GM18505 (cell line): ENCODE measurements around the gene MALL.
"Not testable (repeated sequence)": the region's sequence is repeated elsewhere in the genome, so short reads cannot be mapped to it uniquely, and the experiment has no call there.

Source experiments
- ATAC-seq: cut with Tn5 transposase; IDR thresholded peaks from one replicate; pipeline ENCODE4 v1.9.1; 2021; ENCODE audit not compliant: unreplicated experiment
- POLR2A ChIP-seq: IDR thresholded peaks from 4 replicates; pipeline ENCODE4 v1.6.1; 2011; ENCODE audit warnings: borderline replicate concordance; ENCODE audit not compliant: insufficient read depth, insufficient read length; ENCODE audit errors: extremely low read depth

Gene MALL

DNA sequence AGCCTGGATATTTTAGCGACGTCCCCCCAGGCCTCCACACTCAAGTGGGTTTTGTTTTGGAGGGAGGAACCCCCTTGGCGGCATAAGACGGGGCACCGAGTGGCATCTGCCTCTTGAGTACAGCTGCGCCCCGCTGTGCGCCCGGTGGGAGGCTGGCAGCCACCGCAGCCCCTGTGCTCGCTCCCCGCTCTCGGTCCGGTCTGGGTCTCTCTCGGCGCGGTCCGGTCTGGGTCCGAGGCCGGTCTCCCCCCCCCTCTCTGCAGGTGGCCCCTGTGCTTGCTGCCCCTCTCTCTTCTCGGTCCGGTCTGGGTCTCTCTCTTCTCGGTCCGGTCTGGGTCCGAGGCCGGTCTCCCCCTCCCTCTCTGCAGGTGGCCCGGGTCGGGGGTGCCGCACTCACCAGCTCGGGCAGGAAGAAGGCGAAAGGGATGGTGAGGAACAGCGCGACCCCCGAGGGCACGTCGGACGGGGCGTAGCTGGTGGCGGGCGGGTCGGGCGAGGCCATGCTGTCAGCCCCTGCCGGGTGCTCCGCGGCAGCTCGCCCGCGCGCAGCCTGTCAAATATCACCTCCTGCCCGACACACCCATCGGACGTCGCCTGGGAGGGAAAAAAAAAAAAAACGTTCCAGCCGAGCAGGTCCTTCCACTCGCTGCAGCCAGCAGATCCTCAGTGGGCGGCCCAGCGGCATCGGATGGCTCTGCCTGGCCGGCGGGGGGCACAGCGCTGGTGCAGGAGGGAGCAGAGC, at the start of gene MALL:
TSS of gene MALL (minus strand) at position 532 of the 742 bp plus-strand sequence. CDS start at position 502, 30 bp downstream.
- TF ChIP-seq POLR2A, result no peak
- no peak for ATAC-seq

DNA sequence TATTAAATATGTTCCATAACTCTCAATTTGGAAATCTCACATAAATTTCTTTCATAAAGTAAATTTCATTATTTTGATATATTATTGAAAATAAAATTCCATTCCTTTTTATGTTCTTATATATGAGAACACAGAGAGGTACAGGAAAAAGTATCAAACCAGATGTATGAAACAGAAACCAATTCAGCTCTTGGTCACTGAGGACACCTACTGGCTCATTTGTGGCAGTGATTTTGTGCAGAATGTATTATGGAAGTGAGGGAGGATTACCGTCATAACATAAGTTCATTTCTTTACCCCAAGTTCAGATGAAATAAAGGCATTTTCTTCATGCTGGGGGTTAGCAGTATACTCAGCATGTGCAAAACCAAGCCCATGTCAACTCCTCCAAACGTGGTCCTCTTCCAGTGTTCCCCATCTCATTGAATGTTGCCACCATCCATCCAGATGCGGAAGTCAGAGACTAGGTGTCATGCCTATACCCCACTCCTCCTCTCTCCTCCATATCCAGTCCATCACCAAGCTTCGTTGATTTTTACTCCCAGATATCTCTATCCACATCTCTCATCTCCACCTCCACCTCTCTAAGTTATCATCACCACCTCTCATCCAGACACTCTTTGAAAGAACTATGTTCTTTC, 41.7 kb upstream of the MALL start:
- peak; percentile 66 for ATAC-seq
- no peak for TF ChIP-seq POLR2A

DNA sequence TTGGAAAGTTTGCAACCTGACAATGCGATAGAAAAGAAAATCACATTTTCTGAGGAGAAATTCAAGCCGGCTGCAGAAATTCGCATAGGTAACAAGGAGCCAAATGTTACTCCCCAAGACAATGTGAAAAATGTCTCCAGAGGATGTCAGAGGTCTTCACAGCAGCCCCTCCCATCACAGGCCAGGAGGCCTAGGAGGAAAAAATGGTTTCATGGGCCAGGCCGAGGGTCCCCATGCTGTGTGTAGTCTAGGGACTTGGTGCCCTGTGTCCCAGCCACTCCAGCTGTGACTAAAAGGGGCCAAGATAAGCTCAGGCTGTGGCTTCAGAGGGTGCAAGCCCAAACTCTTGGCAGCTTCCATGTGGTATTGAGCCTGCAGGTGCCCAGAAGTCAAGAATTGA, 39.2 kb upstream of the MALL start:
- not testable (repeated sequence) for ATAC-seq

DNA sequence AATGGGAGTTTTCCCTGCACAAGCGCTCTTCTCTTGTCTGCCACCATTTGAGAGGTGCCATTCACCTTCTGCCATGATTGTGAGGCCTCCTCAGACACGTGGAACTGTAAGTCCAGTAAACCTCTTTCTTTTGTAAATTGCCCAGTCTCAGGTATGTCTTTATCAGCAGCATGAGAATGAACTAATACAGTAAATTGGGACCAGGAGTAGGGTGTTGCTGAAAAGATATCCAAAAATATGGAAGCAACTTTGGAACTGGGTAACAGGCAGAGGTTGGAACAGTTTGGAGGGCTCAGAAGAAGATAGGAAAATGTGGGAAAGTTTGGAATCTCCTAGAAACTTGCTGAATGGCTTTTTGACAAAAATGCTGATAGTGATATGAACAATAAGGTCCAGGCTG, 38.6 kb upstream of the MALL start:
- ATAC-seq, result not testable (repeated sequence)

DNA sequence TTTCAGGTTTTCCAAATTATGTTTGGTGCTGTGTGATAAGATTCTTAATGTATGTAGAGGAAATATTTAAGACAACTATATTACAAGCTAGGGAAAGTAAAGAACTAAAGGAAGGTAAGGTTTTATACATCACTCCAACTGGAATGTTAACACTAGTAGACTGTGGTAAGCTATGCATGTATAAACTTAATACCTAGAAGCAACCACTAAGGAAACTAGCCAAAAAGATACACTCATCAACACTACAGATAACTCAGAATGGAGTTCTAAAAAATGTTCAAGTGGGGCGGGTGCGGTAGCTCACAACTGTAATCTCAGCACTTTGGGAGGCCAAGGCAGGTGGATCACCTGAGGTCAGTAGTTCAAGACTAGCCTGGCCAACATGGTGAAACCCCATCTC, 37.8 kb upstream of the MALL start:
- TF ChIP-seq POLR2A, result no peak
- no peak for ATAC-seq

DNA sequence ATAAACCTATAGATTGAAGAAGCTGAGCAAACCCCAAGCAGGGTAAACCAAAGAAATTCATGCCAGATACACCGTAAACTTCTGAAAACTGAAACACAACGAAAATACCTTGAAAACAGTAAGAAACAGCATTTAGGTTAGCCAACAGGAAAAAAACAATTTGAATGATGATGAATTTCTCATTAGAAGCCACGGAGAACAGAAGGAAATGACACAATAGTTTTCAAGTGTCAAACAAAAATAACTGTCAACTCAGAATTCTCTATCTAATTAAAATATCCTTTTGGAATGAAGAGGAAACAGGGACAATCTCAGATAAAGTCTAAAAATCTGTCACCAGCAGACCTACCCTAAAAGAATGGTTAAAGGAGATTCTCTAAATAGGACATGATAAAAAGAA, 37.3 kb upstream of the MALL start:
- TF ChIP-seq POLR2A, result no peak
- ATAC-seq, result no peak

DNA sequence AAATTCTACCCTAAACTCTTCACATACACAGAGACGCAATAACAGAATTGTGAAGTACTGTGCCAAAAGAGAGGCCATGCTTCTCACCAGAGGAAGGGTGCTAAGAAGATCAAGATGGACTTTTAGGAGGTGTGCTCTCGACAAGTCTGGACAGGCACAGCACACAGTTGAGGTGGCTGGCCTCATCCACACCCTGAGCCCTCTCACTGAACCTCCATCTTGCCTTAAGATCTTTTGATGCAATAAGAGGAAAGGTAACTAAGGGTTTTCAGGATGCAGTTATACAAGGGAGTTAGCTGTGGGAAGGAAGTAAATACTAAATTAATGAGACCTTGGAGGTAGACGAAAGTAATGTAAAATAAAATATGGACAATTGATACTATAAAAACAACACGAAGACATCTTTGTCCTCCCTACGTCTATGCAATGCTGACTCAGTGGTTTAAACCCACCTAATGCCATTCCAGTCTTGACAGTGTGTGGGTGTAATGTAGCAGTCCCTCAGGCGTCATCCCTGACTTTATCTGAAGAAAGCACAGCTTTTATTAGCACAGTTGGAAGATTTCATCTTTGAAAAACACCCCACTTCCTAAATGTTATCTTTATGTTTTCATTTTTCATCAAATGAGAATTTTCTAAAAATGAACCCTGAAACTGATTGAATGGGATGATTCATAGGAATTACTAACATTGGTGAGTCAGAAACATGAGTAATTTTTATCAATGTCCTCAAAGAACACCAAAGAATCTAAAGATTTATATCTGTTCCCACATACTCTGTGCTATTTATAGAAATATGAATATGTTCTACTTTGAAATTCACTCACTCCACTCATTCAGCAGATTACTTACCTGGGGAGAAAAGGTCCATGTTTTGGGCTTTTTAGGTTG, 34.0 kb upstream of the MALL start:
- TF ChIP-seq POLR2A, result no peak
- ATAC-seq, result no peak

DNA sequence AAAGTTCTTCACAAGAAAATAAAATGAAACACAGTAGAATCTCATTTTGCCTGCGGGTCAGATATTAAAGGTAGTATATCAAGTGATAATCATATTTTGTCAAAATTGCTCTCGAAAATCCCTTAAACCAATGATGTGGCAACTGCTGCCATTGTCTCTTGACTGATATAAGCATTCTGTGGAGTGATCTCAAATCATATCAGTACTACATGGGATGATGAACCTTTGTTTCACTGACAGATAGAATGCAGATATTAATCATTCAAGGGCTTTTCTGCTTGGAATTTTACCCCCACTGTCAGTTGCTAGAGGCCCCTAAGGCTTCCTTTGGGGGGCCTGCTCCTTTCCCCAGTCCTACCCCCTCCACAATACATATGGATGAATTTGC, 31.3 kb upstream of the MALL start:
- ATAC-seq, result no peak
- TF ChIP-seq POLR2A, result no peak

DNA sequence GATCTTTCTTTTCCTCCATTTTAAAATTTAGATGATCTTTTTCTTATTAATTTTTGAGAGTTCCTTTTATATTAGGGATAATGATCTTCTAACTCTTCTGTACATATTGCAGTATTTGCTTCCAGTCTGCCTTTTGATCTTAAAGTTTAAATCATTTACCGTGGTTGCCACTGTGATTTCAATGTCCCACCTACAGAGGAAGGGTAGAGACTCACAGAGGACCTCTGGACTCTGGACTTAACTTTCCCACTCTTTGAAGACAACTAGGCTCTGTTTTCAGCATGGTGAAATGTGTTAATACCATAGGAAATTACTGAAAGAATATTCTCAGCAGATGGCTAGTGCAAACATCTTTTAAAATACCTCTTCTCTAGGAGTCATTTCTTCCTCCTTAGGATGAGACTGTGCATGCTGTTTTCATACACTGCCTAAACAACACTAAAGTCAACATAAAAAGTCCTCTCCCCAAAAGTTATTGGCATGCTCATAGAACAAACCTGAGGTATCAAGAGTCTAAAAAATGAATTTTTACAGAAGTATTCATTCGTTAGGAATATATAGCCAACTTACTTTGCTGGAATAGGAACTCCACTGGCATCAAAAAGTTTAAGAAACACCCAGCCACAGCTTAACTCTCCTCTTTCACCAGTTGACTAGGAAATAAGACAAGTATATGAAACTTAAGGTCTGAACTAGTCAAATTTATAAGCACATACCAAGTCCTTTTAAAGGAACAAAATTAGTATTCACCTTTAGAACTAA, 30.7 kb upstream of the MALL start:
- ATAC-seq, result no peak
- no peak for TF ChIP-seq POLR2A

DNA sequence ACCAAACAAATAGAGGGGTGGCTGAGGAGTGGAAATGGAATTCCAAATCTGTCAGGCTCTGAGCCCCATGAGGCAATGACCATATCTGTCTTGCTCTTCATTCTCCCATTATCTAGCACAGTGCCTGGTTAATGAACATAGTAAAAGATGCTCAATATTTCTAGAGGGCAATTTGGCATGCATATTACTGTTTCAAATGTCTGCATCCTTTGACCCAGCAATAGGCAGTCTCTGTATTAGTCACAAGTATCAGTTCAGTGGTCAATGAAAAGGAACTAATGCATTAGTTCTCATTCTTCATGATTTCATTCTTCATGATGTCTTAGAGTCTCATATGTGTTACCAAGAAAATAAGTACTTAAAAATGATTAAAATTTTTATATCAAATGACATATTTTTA, 28.4 kb upstream of the MALL start:
- TF ChIP-seq POLR2A, result no peak
- ATAC-seq, result no peak

DNA sequence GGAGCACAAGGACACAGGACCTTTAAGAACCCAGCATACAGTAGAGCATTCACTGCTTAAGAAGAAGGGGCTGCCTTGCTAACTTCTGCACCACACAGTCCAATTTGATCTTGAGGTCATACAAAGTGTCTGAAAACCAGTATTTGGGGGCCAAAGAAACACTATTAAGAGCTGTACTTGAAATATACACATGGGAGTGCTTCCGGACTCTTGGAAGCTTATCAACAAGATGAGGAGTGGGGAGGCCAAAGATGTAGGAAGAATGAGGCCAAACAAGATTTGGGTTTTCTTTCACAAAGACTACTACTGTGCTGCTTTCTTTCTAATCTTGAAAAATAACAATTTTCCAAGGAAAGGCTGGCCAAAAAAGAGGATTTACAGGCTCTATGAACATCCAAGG, 24.8 kb upstream of the MALL start:
- ATAC-seq, result no peak
- no peak for TF ChIP-seq POLR2A

DNA sequence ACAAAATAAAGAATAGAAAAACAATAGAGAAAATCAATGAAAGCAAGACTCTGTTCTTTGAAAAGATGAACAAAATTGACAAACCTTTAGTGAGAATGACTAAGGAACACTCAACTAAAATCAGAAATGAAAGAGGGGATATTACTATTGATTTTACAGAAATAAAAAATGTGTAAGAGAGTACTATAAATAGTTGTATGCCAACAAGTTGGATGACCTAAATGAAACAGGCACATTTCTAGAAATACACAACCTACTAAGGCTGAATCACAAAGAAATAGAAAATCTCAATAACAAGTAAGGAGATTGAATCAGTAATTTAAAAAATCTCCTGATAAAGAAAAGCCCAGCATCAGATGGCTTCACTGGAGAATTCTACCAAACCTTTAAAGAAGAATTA, 18.4 kb upstream of the MALL start:
- TF ChIP-seq POLR2A, result no peak
- ATAC-seq, result no peak

DNA sequence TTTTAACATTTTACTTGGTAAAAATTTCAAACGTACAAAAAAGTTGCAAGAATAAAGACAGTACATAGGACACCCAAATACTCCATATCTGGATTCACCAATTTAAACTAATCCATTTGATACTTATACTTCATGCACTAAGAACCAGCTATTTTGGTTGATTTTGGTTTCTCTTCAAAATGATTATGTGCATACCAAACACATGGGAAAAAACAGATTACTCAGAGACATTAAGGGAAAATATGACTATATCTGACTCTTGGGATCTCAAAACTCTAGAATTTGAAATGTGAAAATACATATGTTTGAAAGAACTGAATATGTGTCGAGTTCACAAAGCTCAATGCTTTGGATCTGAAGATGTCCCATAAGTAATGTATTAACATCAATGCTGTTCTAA, 15.5 kb upstream of the MALL start:
- TF ChIP-seq POLR2A, result no peak
- ATAC-seq, result no peak
